HG02943 (cell line): ENCODE data around the gene KLHL5.
A peak's percentile ranks its signal among the peaks of the same experiment; 100 is the strongest.
"Not testable (repeated sequence)": the region's sequence is repeated elsewhere in the genome, so short reads cannot be mapped to it uniquely, and the experiment has no call there.

Source experiments
- ATAC-seq: cut with Tn5 transposase; IDR thresholded peaks from one replicate; pipeline ENCODE4 v1.9.1; 2021; ENCODE audit warnings: mild to moderate bottlenecking, low read depth, moderate library complexity; ENCODE audit not compliant: unreplicated experiment

KLHL5 gene

DNA sequence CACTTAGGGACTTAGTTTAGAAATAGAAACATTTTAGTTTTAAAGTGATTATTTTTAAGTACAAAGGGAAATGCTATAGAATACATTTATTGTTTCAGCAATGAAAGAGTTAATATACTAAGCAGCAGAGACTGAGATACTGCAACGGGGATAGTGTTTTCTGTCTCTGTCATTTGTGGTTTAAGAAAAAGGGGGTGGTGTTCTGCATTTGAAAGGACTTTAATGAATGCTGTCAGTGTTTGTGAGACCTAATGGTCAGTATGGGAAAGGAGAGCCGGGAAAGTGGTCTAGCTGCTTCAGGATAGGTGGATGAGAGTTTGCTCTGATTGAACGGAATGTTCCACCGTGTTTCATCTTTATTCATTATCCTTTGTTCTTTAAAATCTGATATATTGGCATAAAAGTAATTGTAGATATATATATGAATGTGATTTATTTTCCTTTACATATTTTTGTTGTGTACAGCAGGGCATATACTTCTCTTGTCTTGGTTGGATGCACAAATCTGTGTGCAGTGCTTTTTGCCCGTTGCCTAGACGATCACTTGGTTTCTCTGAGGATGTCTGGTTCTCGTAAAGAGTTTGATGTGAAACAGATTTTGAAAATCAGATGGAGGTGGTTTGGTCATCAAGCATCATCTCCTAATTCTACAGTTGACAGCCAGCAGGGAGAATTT, at the start of gene KLHL5:
Gene KLHL5 (plus strand): TSS at position 139 of the 676 bp plus-strand sequence. CDS start 421 bp downstream, at position 560.
- ATAC-seq = no peak

DNA sequence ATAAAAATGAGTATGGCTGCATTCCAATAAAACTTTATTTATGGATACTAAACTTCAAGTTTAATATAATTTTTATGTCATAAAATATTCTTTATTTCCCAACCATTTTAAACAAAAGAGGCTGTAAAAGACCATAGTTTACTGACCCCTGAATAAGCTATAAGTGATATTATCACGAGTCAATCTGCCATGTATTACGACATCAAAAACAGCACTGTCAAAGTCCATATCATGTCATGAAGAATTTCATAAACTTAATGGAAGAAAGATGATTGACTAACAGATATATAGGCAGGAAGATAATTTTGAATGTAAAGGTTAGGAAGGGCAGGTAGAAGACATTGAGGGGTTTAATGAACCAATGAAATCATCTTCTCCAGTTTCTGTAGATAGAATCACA, 48.0 kb upstream of the KLHL5 start:
- ATAC-seq = no peak

DNA sequence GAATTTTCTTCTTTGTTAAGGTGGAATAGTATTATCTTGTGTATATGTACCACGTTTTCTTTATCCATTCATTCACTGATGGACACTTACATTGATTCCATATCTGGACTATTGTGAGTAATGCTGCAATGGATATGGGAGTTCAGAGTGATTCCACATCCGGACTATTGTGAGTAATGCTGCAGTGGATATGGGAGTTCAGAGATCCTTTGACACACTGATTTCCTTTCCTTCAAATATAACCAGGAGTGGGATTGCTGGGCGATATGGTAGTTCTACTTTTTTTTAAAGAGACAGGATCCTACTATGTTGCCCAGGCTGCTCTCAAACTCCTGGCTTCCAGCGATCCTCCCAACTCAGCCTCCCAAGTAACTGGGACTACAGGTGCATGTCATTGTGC, 41.9 kb upstream of the KLHL5 start:
- no peak for ATAC-seq

GRCh38 chr4:39021631-39022030, 40.4 kb upstream of the KLHL5 start:
- ATAC-seq = no peak

GRCh38 chr4:39022241-39022640, 39.8 kb upstream of the KLHL5 start:
- no peak for ATAC-seq

GRCh38 chr4:39023059-39023458, 39.0 kb upstream of the KLHL5 start:
- ATAC-seq = no peak

DNA sequence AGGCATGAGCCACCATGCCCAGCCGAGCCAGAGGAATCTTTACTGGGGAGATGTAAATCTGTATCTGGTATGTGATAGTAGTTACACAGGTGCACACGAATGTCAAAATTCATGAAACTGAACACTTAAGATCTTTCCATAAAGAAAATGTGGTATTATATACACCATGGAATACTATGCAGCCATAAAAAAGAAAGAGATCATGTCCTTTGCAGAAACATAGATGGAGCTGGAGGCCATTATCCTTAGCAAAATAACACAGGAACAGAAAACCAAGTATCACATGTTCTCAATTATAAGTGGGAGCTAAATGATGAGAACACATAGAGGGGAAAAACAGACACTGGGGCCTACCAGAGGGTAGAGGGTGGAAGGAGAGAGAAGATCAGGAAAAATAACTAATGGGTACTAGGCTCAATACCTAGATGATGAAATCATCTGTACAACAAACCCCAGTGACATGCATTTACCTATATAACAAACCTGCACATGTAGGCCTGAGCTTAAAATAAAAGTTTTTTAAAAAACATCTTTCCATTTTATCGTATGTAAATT, 37.6 kb upstream of the KLHL5 start:
- no peak for ATAC-seq

GRCh38 chr4:39025552-39026085, 36.4 kb upstream of the KLHL5 start:
- no peak for ATAC-seq

- no peak for ATAC-seq
These were observed 35.9 kb upstream of the KLHL5 start for GRCh38 chr4:39026096-39026495.

DNA sequence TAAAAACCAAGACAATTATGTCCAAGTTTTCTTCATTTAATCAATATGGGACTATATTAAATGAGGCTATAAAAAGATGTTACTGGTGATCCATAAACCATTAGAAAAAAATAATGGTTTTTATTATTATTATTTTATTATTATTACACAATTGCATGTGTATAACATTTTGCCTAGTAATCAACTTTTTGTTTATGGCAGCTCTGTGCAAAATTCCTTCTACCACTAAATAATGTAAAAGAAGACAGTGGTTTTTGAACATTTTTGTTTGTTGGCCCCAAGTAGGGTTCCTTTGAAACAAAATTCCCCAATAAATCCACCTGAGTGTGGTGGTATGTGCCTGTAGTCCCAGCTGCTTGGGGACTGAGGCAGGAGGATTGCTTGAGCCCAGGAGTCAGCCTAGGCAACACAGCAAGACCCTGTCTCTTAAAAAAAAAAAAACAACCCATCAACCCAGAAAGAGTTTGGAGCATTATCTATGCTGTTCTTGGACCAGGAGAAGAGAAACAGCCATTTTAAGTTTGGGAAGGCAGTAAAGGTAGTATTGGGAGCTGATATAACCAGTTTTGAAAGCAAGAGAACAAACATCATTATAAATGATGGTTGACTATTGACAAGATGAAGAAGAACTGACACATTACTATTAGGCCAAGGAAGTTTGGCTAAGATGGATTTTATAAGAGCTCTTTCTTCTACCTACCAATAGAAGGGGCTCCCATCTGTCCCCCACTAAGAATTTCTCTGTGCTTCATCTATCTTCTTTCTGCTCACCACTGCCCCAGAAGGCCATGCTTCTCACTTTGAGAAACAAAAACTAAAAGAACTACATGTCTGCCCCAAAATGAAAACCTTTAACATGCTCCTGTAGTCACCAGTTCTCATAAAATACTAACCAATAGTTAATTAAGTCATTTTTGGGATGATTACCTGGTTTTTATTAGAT, 32.0 kb upstream of the KLHL5 start:
- ATAC-seq = peak; percentile 45

- ATAC-seq = no peak
These were observed 31.3 kb upstream of the KLHL5 start for GRCh38 chr4:39030725-39031124.

GRCh38 chr4:39031590-39032020, 30.4 kb upstream of the KLHL5 start:
- not testable (repeated sequence) for ATAC-seq

DNA sequence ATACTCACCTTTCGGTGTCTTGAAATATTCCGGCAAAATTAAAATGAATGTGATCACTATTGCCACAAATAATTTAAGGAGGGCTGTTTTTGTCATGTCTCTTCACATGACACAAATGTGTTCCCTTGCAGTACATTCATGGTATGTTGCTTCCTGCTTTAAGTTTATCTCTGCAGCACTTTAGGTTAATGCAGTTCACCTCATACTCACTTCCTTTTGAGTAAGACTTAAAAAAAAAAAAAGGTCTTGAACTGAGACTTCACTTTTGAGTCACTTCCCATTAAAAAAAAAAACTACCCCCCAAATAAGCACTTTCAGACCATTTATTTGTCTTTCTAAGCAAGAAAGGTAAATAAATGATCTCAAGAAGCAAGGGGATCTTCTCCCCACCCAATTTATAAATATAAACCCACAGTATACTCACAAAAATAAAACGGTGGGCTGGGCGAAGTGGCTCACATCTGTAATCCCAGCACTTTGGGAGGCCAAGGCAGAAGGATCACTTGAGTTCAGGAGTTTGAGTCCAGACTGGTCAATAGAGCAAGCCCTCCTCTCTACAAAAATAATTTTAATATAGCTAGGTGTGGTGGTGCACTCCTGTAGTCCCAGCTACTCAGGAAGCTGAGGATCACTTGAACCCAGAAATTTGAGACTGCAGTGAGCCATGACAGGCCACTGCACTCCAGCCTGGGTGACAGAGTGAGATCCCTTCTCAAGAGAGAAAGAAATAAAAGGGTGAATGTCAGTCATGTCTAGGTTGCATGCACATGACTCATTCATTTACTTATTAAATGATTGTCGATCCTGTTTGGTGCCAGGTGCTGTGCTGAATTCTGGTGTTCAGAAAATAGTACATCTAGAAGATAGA, 29.6 kb upstream of the KLHL5 start, which contains the start of gene TMEM156:
Gene TMEM156 (minus strand): TSS at position 192 of the 868 bp plus-strand sequence. CDS start 96 bp downstream, at position 96.
- peak; percentile 62 for ATAC-seq

DNA sequence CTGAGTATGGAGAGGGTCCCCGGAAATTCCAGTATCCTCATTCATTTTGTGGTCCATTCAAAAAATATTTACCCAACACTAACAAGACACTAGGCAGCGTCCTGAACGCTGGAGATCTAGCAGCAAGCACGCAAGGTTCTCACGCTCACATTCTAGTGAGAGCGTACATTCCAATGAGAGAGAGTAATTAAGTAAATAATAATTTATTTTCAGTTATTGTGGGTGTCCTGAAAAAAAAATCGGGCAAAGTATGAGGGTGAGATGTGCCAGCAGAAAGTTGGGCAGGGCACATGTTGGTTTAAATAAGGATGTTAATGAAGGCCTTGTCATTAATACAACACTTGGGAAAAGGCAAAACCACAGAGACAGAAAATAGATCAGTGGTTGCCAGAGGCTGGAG, 25.9 kb upstream of the KLHL5 start:
- ATAC-seq = no peak

DNA sequence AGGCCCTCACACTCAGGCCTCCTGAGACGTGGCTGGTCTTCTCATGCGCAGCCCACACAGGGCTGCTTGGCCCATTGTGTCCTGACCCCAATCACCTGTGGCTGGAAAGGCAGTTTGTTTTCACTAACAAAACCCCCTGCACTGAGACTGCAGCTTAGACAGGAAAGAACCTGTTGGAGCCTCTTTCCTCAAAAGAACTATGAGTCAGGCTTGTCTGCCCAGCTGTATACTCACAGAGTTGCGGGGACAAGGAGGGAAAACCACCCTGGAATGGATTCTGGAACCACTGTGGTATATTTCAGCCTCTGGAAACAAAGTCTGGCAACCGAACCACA, 24.6 kb upstream of the KLHL5 start:
- ATAC-seq = no peak

- ATAC-seq = no peak
These were observed 24.1 kb upstream of the KLHL5 start for GRCh38 chr4:39037941-39038340.

DNA sequence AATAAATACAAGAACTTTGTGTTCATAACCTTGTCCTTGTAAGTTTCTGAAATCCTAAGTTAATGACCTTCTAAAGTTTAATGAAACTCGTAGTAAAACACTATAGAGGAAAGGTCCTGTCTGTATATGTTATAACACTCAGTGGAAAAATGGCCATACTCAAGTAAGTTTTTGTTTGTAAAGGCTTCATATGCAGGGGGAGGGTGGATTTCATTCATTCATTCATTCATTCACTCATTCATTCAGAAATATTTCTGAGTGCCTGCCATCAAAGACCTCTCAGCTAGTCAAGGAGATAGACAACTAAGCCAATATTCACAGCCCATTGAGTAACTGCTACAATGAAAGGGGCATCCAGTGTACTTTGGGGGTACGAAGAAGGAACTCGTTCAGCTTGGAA, 22.9 kb upstream of the KLHL5 start:
- no peak for ATAC-seq

DNA sequence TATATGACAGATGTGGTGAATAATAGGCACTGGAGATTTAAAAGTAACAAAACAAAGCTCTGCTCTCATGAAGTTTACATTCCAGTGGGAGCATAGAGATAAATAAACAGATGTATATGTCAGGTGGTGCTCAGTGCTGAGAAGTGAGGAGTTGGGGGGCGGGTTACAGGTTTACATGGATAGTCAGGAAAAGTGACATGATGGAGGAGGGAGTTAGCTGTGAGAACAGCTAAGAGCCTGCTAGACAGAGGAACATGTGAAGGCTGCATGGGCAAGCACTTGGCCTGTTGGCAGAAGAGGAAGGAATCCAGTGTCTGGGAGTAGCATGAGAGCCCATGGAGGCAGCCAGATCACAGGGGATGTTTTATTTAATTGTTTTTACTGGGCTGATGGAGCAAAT, 19.7 kb upstream of the KLHL5 start:
- no peak for ATAC-seq

- ATAC-seq = no peak
These were observed 18.8 kb upstream of the KLHL5 start for GRCh38 chr4:39043058-39043860.
